Activated naive CD4-positive, alpha-beta T cell treated with Interleukin-2 at 50 U/mL for 16 hours (primary cell): ENCODE measurements around the gene METTL14.

ENCODE experiments used
- DNase-seq: peaks from one replicate; pipeline ENCODE4 v3.0.0-alpha.2; 2020

METTL14 gene

GRCh38 chr4:118759481-118759880, 74.3 kb downstream of the METTL14 start:
- DNase-seq: no peak

GRCh38 chr4:118760092-118760491, 74.9 kb downstream of the METTL14 start:
- DNase-seq: no peak

GRCh38 chr4:118760493-118760892, 75.3 kb downstream of the METTL14 start:
- DNase-seq: no peak

DNA sequence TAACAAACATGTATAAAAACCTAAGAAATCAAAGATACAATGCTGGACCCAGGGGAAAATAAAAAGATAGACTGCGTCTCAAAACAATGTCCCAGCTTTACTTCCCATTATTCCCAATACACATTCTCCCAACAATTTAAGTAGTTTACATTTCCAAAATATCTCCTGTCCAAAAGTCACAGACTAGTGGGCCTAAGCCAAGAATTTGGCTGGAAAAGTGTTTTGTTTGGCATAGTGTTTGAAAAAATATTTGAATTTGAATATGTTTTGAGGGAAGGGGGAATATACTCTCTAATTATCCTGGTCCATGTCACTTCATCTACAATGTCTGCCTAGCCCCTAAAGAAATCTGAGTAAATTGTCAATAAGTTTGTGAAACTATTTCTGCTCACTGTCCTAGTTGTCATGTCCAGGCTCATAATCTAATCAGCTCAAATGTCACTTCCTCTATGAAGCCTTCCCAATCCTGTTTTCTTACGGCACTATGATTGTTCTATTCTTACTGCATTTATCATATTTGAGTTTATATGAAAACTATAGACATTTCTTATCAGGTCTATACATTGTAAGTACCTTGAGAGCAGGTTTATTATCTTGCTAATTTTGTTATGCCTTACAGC, 76.3 kb downstream of the METTL14 start:
- no peak for DNase-seq

DNA sequence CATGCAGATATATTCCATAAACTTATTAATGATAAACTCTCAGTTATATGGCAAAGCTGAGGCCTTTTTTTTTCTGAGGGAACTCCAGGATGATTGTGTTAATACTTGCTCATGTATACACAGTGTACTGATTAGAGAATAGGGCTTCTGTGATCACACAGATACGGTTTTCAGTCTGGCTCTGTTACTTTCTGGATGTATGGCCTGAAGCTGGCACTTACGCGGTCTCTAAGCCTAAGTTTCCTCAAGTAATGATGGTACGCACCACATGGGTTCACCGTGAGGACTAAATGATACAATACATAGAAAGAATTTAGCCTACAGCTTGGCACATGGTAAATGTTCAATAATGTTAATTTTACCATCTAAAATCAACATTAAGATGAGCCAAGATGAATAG, 77.0 kb downstream of the METTL14 start:
- no peak for DNase-seq

DNA sequence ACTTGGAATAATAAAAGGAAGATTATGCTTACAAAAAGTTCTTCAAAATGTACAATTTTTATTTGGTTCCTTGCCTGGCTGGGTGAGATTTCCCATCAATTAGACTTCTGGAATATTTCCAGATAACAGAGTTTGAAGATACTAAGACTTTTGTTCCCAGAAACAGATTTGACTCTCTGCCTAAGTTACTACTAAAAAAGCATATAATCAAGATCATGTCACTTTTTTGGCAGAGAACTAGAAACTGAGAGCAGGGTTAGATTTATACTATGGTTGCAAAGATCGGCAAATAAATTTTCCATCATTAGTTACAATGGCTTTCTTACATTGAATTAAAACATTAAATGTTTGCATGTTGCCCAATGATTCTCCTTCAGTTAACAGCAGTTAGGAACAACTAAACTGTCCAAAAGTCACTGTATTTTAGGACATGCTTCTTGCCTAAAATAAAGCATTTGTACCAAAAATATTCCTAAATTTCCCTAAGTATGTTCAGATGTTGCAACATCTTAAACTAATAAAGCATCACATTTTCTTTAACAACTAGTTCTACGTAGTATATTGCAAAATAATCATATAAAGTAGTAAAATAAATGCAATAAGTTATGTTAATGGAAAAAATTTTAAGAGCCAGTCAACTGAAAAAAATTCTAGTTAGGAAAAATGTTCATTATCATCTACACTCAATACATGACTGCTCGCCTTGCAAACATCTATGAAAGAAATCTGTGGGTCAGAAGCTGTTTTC, 77.7 kb downstream of the METTL14 start:
- DNase-seq: no peak
